H1 (cell line): ENCODE data around the gene CDH22. TPM values are rescaled to one million over a fixed set of nuclear protein-coding genes. Genes with fewer than 3 reads are reported as not detected.

Experiments used
- CTCF ChIA-PET: fragments of 300-600 bp; sonication (Branson Sonifier 250); formaldehyde crosslinking; loops from one replicate; lab custom pipeline; 2021; ENCODE audit not compliant: partially characterized antibody; lab: Charles Lee
- POLR2A ChIA-PET: fragments of 300-600 bp; sonication (Branson Sonifier 250); formaldehyde crosslinking; loops from one replicate; lab custom pipeline; 2021; ENCODE audit warnings: inconsistent platforms; ENCODE audit not compliant: partially characterized antibody; lab: Charles Lee
- DNase-seq, 2 experiments: peaks; one replicate each; pipeline versions ENCODE4 v3.0.0 to v3.0.0-alpha.2; 2010 to 2022; ENCODE audit warnings: low spot score in 2 of 2, low read depth in 1 of 2, mixed read lengths in 1 of 2
- FAIRE-seq: peaks from 2 replicates; lab custom pipeline; 2011; peaks lifted over from hg19 to GRCh38; lab: Jason Lieb, UNC
- H2AFZ ChIP-seq: 2 replicates; pipeline ENCODE4 v1.8.1; 2012; ENCODE audit warnings: low read length, inconsistent platforms
- H2AK5ac ChIP-seq: 2 replicates; pipeline ENCODE4 v1.6.1; 2013; ENCODE audit warnings: low read depth, low read length
- H2BK120ac ChIP-seq: replicated peaks from 2 replicates; pipeline ENCODE3; 2013; ENCODE audit warnings: low read depth, low read length, inconsistent platforms
- H2BK12ac ChIP-seq: 2 replicates; pipeline ENCODE4 v1.6.1; 2013; ENCODE audit warnings: low read depth, low read length
- H2BK15ac ChIP-seq: 2 replicates; pipeline ENCODE4 v1.6.1; 2013; ENCODE audit warnings: low read length
- H2BK20ac ChIP-seq: 2 replicates; pipeline ENCODE4 v1.6.1; 2013; ENCODE audit warnings: low read length
- H2BK5ac ChIP-seq: 2 replicates; pipeline ENCODE4 v1.6.1; 2013; ENCODE audit warnings: low read depth, low read length
- H3K14ac ChIP-seq: 2 replicates; pipeline ENCODE4 v1.6.1; 2013; ENCODE audit warnings: inconsistent platforms; ENCODE audit not compliant: insufficient read length
- H3K18ac ChIP-seq: 2 replicates; pipeline ENCODE4 v1.6.1; 2013; ENCODE audit warnings: low read length; ENCODE audit errors: extremely low read depth
- H3K23ac ChIP-seq: 2 replicates; pipeline ENCODE4 v1.6.1; 2013; ENCODE audit warnings: inconsistent platforms; ENCODE audit not compliant: insufficient read length
- H3K23me2 ChIP-seq: 2 replicates; pipeline ENCODE4 v1.6.1; 2013; ENCODE audit warnings: low read depth, low read length
- H3K27ac ChIP-seq: 2 replicates; pipeline ENCODE4 v1.6.1; 2011; ENCODE audit warnings: low read depth, low read length, inconsistent platforms
- H3K27me3 ChIP-seq, 4 experiments: replicated peaks in 1 of 4; 1 replicate in 1 of 4; 2 replicates in 3 of 4; pipeline versions ENCODE4 v1.6.1 to v1.8.1; 2011 to 2013; ENCODE audit warnings: low read length in 3 of 4, mild to moderate bottlenecking in 3 of 4, inconsistent platforms in 2 of 4, mixed read lengths in 2 of 4, moderate library complexity in 1 of 4; ENCODE audit not compliant: control insufficient read depth in 3 of 4, insufficient read depth in 3 of 4; ENCODE audit errors: extremely low read depth in 1 of 4
- H3K36me3 ChIP-seq, 4 experiments: 2 replicates each; pipeline versions ENCODE4 v1.6.1 to v1.8.1; 2011 to 2013; ENCODE audit warnings: mild to moderate bottlenecking in 4 of 4, low read length in 3 of 4, moderate library complexity in 2 of 4, control low read depth in 1 of 4, inconsistent platforms in 1 of 4; ENCODE audit not compliant: insufficient read depth in 4 of 4, control insufficient read depth in 2 of 4
- H3K4ac ChIP-seq: replicated peaks from 2 replicates; pipeline ENCODE3; 2013; ENCODE audit warnings: low read length, low read depth, mixed read lengths, inconsistent platforms; ENCODE audit not compliant: insufficient read length
- H3K4me1 ChIP-seq, 4 experiments: replicated peaks in 1 of 4; 1 replicate in 1 of 4; 2 replicates in 3 of 4; pipeline versions ENCODE4 v1.6.1 to v1.8.1; 2011 to 2013; ENCODE audit warnings: low read length in 3 of 4, inconsistent platforms in 2 of 4, mixed read lengths in 1 of 4; ENCODE audit not compliant: insufficient read depth in 4 of 4, control insufficient read depth in 3 of 4
- H3K4me2 ChIP-seq, 2 experiments: 2 replicates each; pipeline versions ENCODE4 v1.6.1 to v1.8.1; 2011 to 2013; ENCODE audit warnings: low read depth in 2 of 2, low read length in 2 of 2, control low read depth in 1 of 2, inconsistent platforms in 1 of 2, mild to moderate bottlenecking in 1 of 2; ENCODE audit not compliant: insufficient read depth in 1 of 2
- H3K4me3 ChIP-seq, 4 experiments: fragments of 200-600, 300-600 bp in 1 of 4; sonication (generic), shearing (Covaris generic), sonication (Bioruptor Twin) in 1 of 4; 2 replicates each; pipeline versions ENCODE4 v1.5.1 to v1.8.1; 2011 to 2016; ENCODE audit warnings: low read length in 4 of 4, low read depth in 3 of 4, control low read depth in 2 of 4, inconsistent platforms in 2 of 4, mild to moderate bottlenecking in 2 of 4, mixed read lengths in 1 of 4, moderate library complexity in 1 of 4; ENCODE audit not compliant: insufficient read depth in 2 of 4; ENCODE audit errors: extremely low read depth in 1 of 4
- H3K56ac ChIP-seq: replicated peaks from 2 replicates; pipeline ENCODE3; 2013; ENCODE audit warnings: low read depth, mild to moderate bottlenecking, mixed read lengths, low read length, inconsistent platforms; ENCODE audit not compliant: insufficient read length
- H3K79me1 ChIP-seq: 2 replicates; pipeline ENCODE4 v1.6.1; 2013; ENCODE audit warnings: low read depth, low read length, control low read depth
- H3K79me2 ChIP-seq, 2 experiments: 2 replicates each; pipeline versions ENCODE4 v1.6.1 to v1.8.1; 2012 to 2013; ENCODE audit warnings: low read length in 2 of 2, mild to moderate bottlenecking in 2 of 2, inconsistent platforms in 1 of 2; ENCODE audit not compliant: insufficient read depth in 2 of 2, control insufficient read depth in 1 of 2
- H3K9ac ChIP-seq, 4 experiments: replicated peaks in 1 of 4; 1 replicate in 1 of 4; 2 replicates in 3 of 4; pipeline versions ENCODE4 v1.6.1 to v1.8.1; 2011 to 2013; ENCODE audit warnings: low read depth in 3 of 4, low read length in 3 of 4, control low read depth in 2 of 4, mild to moderate bottlenecking in 2 of 4, moderate library complexity in 2 of 4, inconsistent platforms in 1 of 4; ENCODE audit errors: extremely low read depth in 1 of 4
- H3K9me3 ChIP-seq, 2 experiments: 2 replicates each; pipeline versions ENCODE4 v1.6.1 to v1.8.1; 2012 to 2013; ENCODE audit warnings: mild to moderate bottlenecking in 2 of 2, moderate library complexity in 2 of 2, control low read depth in 1 of 2, inconsistent platforms in 1 of 2, low read depth in 1 of 2, low read length in 1 of 2, mixed read lengths in 1 of 2; ENCODE audit not compliant: insufficient read depth in 2 of 2
- H4K20me1 ChIP-seq, 2 experiments: replicated peaks in 1 of 2; 2 replicates each; pipeline versions ENCODE3 to v1.8.1; 2011 to 2013; ENCODE audit warnings: inconsistent platforms in 2 of 2, low read length in 2 of 2, mild to moderate bottlenecking in 1 of 2; ENCODE audit not compliant: insufficient read depth in 2 of 2, control insufficient read depth in 1 of 2
- H4K5ac ChIP-seq: 2 replicates; pipeline ENCODE4 v1.6.1; 2013; ENCODE audit warnings: low read length, low read depth, mixed read lengths, inconsistent platforms; ENCODE audit not compliant: insufficient read length
- H4K8ac ChIP-seq: 2 replicates; pipeline ENCODE4 v1.8.0; 2013; ENCODE audit warnings: mild to moderate bottlenecking, moderate library complexity, low read length, inconsistent platforms; ENCODE audit not compliant: insufficient read depth; ENCODE audit errors: extremely low read depth
- H4K91ac ChIP-seq: replicated peaks from 2 replicates; pipeline ENCODE3; 2013; ENCODE audit warnings: low read length, mixed read lengths, inconsistent platforms; ENCODE audit not compliant: insufficient read length
- ATF2 ChIP-seq: IDR thresholded peaks from 2 replicates; pipeline ENCODE4 v1.6.1; 2012; ENCODE audit warnings: low read length, inconsistent platforms
- CREB1 ChIP-seq: IDR thresholded peaks from 2 replicates; pipeline ENCODE4 v1.6.1; 2012; ENCODE audit warnings: inconsistent platforms
- CTBP2 ChIP-seq: IDR thresholded peaks from 2 replicates; pipeline ENCODE4 v1.7.0; 2011; ENCODE audit warnings: borderline replicate concordance, mild to moderate bottlenecking, moderate library complexity, mixed read lengths, low read length; ENCODE audit not compliant: insufficient read depth, insufficient read length
- GABPA ChIP-seq: IDR thresholded peaks from 2 replicates; pipeline ENCODE4 v1.6.1; 2011; ENCODE audit warnings: mild to moderate bottlenecking, low read length, moderate library complexity, borderline replicate concordance; ENCODE audit not compliant: insufficient read depth
- NANOG ChIP-seq: IDR thresholded peaks from 2 replicates; pipeline ENCODE4 v1.6.1; 2011; ENCODE audit warnings: low read length, low read depth, mild to moderate bottlenecking, inconsistent platforms; ENCODE audit not compliant: insufficient read depth, poor library complexity, severe bottlenecking
- POLR2AphosphoS5 ChIP-seq: IDR thresholded peaks from 2 replicates; pipeline ENCODE4 v1.6.1; 2011; ENCODE audit warnings: low read depth, low read length
- RBBP5 ChIP-seq: IDR thresholded peaks from 2 replicates; pipeline ENCODE4 v1.7.1; 2012; ENCODE audit warnings: low read depth, mild to moderate bottlenecking, inconsistent platforms, low read length, moderate library complexity, borderline replicate concordance
- SIN3A ChIP-seq, 2 experiments: IDR thresholded peaks in 1 of 2; conservative IDR thresholded peaks in 1 of 2; 2 replicates each; pipeline ENCODE4 v1.6.1; 2011 to 2012; ENCODE audit warnings: low read length in 2 of 2, improper control_type of control experiment in 1 of 2, low read depth in 1 of 2, mild to moderate bottlenecking in 1 of 2
- SIX5 ChIP-seq: IDR thresholded peaks from 2 replicates; pipeline ENCODE4 v1.6.1; 2011; ENCODE audit warnings: mild to moderate bottlenecking, low read depth, low read length
- SP1 ChIP-seq: IDR thresholded peaks from 2 replicates; pipeline ENCODE4 v1.6.1; 2011; ENCODE audit warnings: low read depth, low read length
- TAF7 ChIP-seq: optimal IDR thresholded peaks from 2 replicates; pipeline ENCODE3; 2011; ENCODE audit warnings: low read depth, mild to moderate bottlenecking, inconsistent platforms, low read length, moderate library complexity, borderline replicate concordance
- YY1 ChIP-seq: IDR thresholded peaks from 2 replicates; pipeline ENCODE4 v1.6.1; 2011; ENCODE audit warnings: low read depth, mild to moderate bottlenecking, low read length
- WGBS, 2 experiments: shearing (Covaris generic) in 1 of 2; methylation state at CpG; one replicate each; pipeline versions ENCODE4 v1.1.6 to v1.1.7; 2013 to 2015; ENCODE audit warnings: low lambda C conversion rate in 2 of 2, mixed read lengths in 2 of 2, inconsistent platforms in 1 of 2, low coverage in 1 of 2, missing lambda C conversion rate in 1 of 2; ENCODE audit not compliant: insufficient replicate concordance in 2 of 2, insufficient coverage in 1 of 2, insufficient read length in 1 of 2; ENCODE audit errors: extremely low coverage in 1 of 2, missing lambda C conversion rate in 1 of 2; 5-methylcytosine and 5-hydroxymethylcytosine counted together
- polyA plus RNA-seq, 7 experiments: library from polyadenylated mRNA; depleted of rRNA in 3 of 7; stranded (reverse) in 5 of 7; unstranded in 2 of 7; fragments of >200 nt in 5 of 7; fragments of 200-250 nt in 2 of 7; gene quantifications; 1 replicate in 5 of 7; 2 replicates in 1 of 7; 4 replicates in 1 of 7; pipeline versions ENCODE4 v1.2.1 to v1.2.3, GENCODE V29; 2011 to 2013; ENCODE audit warnings: missing spikeins in 2 of 7, mixed read lengths in 2 of 7
- total RNA-seq: library from RNA; stranded (reverse); fragmentation: NEBNext Ultra II Directional; extraction: Animal tissue kit (Norgen Biotek cat#: 25700); gene quantifications from 2 replicates; pipeline ENCODE4 v1.2.1, GENCODE V29; 2021

Gene CDH22
- total and polyA plus RNA-seq, 2 of the 8 experiments (the other 6 are each of a cell fraction or from before 2014, with no cell fraction given) = 0.35 to 0.39 TPM

GRCh38 chr20:46315311-46315710, 7.0 kb upstream of the CDH22 start:
- POLR2A ChIA-PET = interaction anchor here (2.4 kb wide), 1 partner anchor 16 kb away, joined by 9 read pairs; no protein-coding TSS in a partner anchor
- H3K79me2 ChIP-seq = no peaks in the 10 kb centered on the region
- CTCF ChIA-PET = interaction anchor here (1.9 to 6.6 kb wide), 5 partner anchors 7 to 183 kb away, joined by 5 to 63 read pairs (median 19); no protein-coding TSS in a partner anchor
- no peak for TF ChIP-seq TAF7
- TF ChIP-seq SIX5 = no peak
- no peak for TF ChIP-seq NANOG
- TF ChIP-seq ATF2 = no peak
- TF ChIP-seq GABPA = no peak
- no peak for TF ChIP-seq POLR2AphosphoS5
- no peak for TF ChIP-seq CREB1
- TF ChIP-seq YY1 = no peak
- no peak for TF ChIP-seq SP1
- no peak for TF ChIP-seq CTBP2
- no peak for TF ChIP-seq SIN3A (conservative IDR thresholded peaks at IDR 0.05 in 1 of 2, IDR thresholded peaks at IDR 0.05 in 1 of 2; ENCODE audit: low read depth in 1 of 2, low read length in 2 of 2)
- no peak for TF ChIP-seq RBBP5

More at GRCh38 chr20:46315311-46315710, 7.0 kb upstream of the CDH22 start:
- H2BK15ac ChIP-seq = no peak overlapping the region
- no peak overlapping the region for H3K4me2 ChIP-seq
- H3K27ac ChIP-seq = no peak overlapping the region
- H2AFZ ChIP-seq = no peak overlapping the region
- H3K14ac ChIP-seq = no peak overlapping the region
- no peaks in the 10 kb centered on the region for H3K9me3 ChIP-seq
- no peak overlapping the region for H2BK20ac ChIP-seq
- H3K79me1 ChIP-seq = no peaks in the 10 kb centered on the region
- no peak overlapping the region for H3K4me3 ChIP-seq
- no peak overlapping the region for H2BK5ac ChIP-seq
- H3K23ac ChIP-seq = no peak overlapping the region
- H3K27me3 ChIP-seq = peaks cover 15 to 44% (median 37%) of the 10 kb centered on the region in 4 experiments
- 84% methylated on average over 6 of the region's 6 CpGs; no CpG with 5 or more reads in 1 of the 2 experiments for WGBS, 2 experiments
- H3K56ac ChIP-seq = no peak overlapping the region
- H3K4me1 ChIP-seq = peaks cover 0 to 6% (median 2%) of the 10 kb centered on the region in 4 experiments; a peak in 3 of 7 replicates
- no peaks in the 10 kb centered on the region for H3K36me3 ChIP-seq
- no peak overlapping the region for H2AK5ac ChIP-seq
- no peak overlapping the region for H3K9ac ChIP-seq
- FAIRE-seq (no peak), DNase-seq (no peak)
- H2BK120ac ChIP-seq = no peak overlapping the region
- no peak overlapping the region for H3K4ac ChIP-seq
- no peak overlapping the region for H4K8ac ChIP-seq
- H2BK12ac ChIP-seq = 0 out of 2 replicates have a peak overlapping the region, but pooled peaks have one; percentile 14
- no peak overlapping the region for H4K5ac ChIP-seq
- peaks cover 6% of the 10 kb centered on the region; the same call in 1 of the 2 replicates for H3K23me2 ChIP-seq
- no peak overlapping the region for H3K18ac ChIP-seq
- no peak overlapping the region for H4K91ac ChIP-seq
- H4K20me1 ChIP-seq = peaks cover 0 to 8% of the 10 kb centered on the region in 2 experiments
